Neutrophil (primary cell): ENCODE data around the gene SLC23A1.
A peak's percentile ranks its signal among the peaks of the same experiment; 100 is the strongest.
"Not testable (repeated sequence)": the region's sequence is repeated elsewhere in the genome, so short reads cannot be mapped to it uniquely, and the experiment has no call there.

ENCODE experiments used
- H3K27ac ChIP-seq: fragments of 200-600 bp; sonication (generic); 2 replicates; pipeline ENCODE4 v1.5.1; 2016; ENCODE audit warnings: mild to moderate bottlenecking, moderate library complexity
- H3K27me3 ChIP-seq: fragments of 200-600 bp; sonication (generic); 2 replicates; pipeline ENCODE4 v1.6.0; 2016; ENCODE audit warnings: mild to moderate bottlenecking
- H3K36me3 ChIP-seq: fragments of 200-600 bp; sonication (generic); 2 replicates; pipeline ENCODE4 v1.5.1; 2017
- H3K4me1 ChIP-seq, 2 experiments: fragments of 200-600 bp in 1 of 2; sonication (generic) in 1 of 2; 1 replicate in 1 of 2; 2 replicates in 1 of 2; pipeline versions ENCODE4 v1.5.1 to v1.6.1; 2013 to 2016; ENCODE audit warnings: low read depth in 1 of 2, low read length in 1 of 2, mild to moderate bottlenecking in 1 of 2, moderate library complexity in 1 of 2; ENCODE audit not compliant: control insufficient read depth in 1 of 2, insufficient read depth in 1 of 2
- H3K4me3 ChIP-seq, 2 experiments: fragments of 200-600 bp in 1 of 2; sonication (generic) in 1 of 2; 1 replicate in 1 of 2; 2 replicates in 1 of 2; pipeline ENCODE4 v1.5.1; 2013 to 2016; ENCODE audit warnings: low read depth in 1 of 2, low read length in 1 of 2, mild to moderate bottlenecking in 1 of 2, moderate library complexity in 1 of 2
- H3K9me3 ChIP-seq: fragments of 200-600 bp; sonication (generic); 2 replicates; pipeline ENCODE4 v1.5.1; 2016
- TF ChIP-seq, protein P1 (sequence below): fragments of 200-600 bp; sonication (generic); IDR thresholded peaks from 2 replicates; pipeline ENCODE4 v1.5.1; 2016; ENCODE audit warnings: antibody characterized with exemption

Gene SLC23A1

GRCh38 chr5:139354186-139354585 is 28.9 kb downstream of the SLC23A1 start:
- TF ChIP-seq, protein P1, sequence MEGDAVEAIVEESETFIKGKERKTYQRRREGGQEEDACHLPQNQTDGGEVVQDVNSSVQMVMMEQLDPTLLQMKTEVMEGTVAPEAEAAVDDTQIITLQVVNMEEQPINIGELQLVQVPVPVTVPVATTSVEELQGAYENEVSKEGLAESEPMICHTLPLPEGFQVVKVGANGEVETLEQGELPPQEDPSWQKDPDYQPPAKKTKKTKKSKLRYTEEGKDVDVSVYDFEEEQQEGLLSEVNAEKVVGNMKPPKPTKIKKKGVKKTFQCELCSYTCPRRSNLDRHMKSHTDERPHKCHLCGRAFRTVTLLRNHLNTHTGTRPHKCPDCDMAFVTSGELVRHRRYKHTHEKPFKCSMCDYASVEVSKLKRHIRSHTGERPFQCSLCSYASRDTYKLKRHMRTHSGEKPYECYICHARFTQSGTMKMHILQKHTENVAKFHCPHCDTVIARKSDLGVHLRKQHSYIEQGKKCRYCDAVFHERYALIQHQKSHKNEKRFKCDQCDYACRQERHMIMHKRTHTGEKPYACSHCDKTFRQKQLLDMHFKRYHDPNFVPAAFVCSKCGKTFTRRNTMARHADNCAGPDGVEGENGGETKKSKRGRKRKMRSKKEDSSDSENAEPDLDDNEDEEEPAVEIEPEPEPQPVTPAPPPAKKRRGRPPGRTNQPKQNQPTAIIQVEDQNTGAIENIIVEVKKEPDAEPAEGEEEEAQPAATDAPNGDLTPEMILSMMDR = no peak
- Histone ChIP-seq H3K4me1 (no peaks in the 10 kb centered on the region), H3K9me3 (no peaks in the 10 kb centered on the region), H3K4me3 (no peak overlapping the region), H3K36me3 (peaks cover 13% of the 10 kb centered on the region), H3K27me3 (no peaks in the 10 kb centered on the region), H3K27ac (no peak overlapping the region)

DNA sequence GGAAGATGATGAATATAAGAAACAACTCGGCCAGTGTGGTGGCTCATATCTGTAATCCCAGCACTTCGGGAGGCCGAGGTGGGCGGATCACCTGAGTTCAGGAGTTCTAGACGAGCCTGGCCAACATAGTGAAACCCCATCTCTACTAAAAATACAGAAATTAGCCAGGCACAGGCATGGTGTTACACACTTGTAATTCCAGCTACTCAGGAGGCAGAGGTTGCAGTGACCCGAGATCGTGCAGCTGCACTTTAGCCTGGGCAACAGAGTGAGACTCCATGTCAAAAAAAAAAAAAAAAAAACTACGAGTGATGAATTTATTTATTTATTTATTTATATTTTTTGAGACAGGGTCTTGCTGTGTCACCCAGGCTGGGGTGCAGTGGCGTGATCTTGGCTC is 35.2 kb downstream of the SLC23A1 start:
- peaks cover 7 to 17% of the 10 kb centered on the region in 2 experiments for H3K4me1 ChIP-seq
- not testable (repeated sequence) for H3K4me3 ChIP-seq, H3K27ac ChIP-seq, H3K9me3 ChIP-seq, H3K27me3 ChIP-seq, H3K36me3 ChIP-seq

- H3K9me3 ChIP-seq, H3K27ac ChIP-seq, H3K27me3 ChIP-seq, H3K36me3 ChIP-seq, H3K4me3 ChIP-seq: not testable (repeated sequence)
- peaks cover 22 to 31% of the 10 kb centered on the region in 2 experiments for H3K4me1 ChIP-seq
These were observed 37.7 kb downstream of the SLC23A1 start for GRCh38 chr5:139345442-139345841.

- Histone ChIP-seq H3K36me3 (no peaks in the 10 kb centered on the region), H3K9me3 (no peaks in the 10 kb centered on the region), H3K27me3 (no peaks in the 10 kb centered on the region), H3K4me1 (peaks cover 22 to 31% of the 10 kb centered on the region in 2 experiments), H3K4me3 (no peak overlapping the region), H3K27ac (no peak overlapping the region)
- TF ChIP-seq, protein P1 = no peak
These were observed 38.9 kb downstream of the SLC23A1 start for GRCh38 chr5:139344177-139344576.

- no peaks in the 10 kb centered on the region for H3K36me3 ChIP-seq
- no peaks in the 10 kb centered on the region for H3K27me3 ChIP-seq
- TF ChIP-seq, protein P1 = no peak
- no peaks in the 10 kb centered on the region for H3K9me3 ChIP-seq
- peaks cover 22 to 31% of the 10 kb centered on the region in 2 experiments for H3K4me1 ChIP-seq
- H3K4me3 ChIP-seq = peak overlapping the region; percentile 90 to 91
- H3K27ac ChIP-seq = peak overlapping the region; percentile 99
These were observed 39.6 kb downstream of the SLC23A1 start for GRCh38 chr5:139343476-139343875.

DNA sequence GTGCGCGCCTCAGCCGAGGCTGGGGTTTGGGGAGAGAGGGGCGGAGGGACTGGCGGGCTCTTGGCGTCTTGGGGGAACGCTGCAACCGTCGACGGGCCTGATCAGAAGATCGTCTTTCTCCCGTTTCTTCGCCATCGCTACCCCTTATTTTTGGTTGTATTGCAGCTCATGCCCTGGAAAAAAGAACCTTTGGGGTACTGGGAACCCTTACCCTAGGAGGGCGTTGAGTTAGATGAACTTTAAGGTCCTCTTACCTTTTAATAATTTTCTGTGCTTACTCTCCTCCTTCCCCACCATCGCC is 40.7 kb downstream of the SLC23A1 start:
- no peaks in the 10 kb centered on the region for H3K27me3 ChIP-seq
- TF ChIP-seq, protein P1 = no peak
- peaks cover 22 to 31% of the 10 kb centered on the region in 2 experiments for H3K4me1 ChIP-seq
- H3K27ac ChIP-seq = peak overlapping the region; percentile 99
- no peaks in the 10 kb centered on the region for H3K36me3 ChIP-seq
- H3K9me3 ChIP-seq = no peaks in the 10 kb centered on the region
- H3K4me3 ChIP-seq = peak overlapping the region; percentile 90 to 91
